Osteocyte (in vitro differentiated cells): Measurements from ENCODE around the gene SLCO6A1. TPM values are rescaled to one million over a fixed set of nuclear protein-coding genes. Genes with fewer than 3 reads are reported as not detected.

Source experiments
- DNase-seq: peaks from one replicate; pipeline ENCODE4 v3.0.0; 2021; ENCODE audit warnings: mixed read lengths; ENCODE audit not compliant: unreplicated experiment; ENCODE audit errors: extremely low spot score
- H3K27ac Mint-ChIP-seq: one replicate; pipeline ENCODE4 v1.8.0; 2021; ENCODE audit warnings: mild to moderate bottlenecking, mixed read lengths; ENCODE audit not compliant: unreplicated experiment
- H3K27me3 Mint-ChIP-seq: one replicate; pipeline ENCODE4 v1.8.0; 2021; ENCODE audit warnings: mixed read lengths; ENCODE audit not compliant: unreplicated experiment
- H3K36me3 Mint-ChIP-seq: one replicate; pipeline ENCODE4 v1.8.0; 2021; ENCODE audit warnings: mixed read lengths; ENCODE audit not compliant: unreplicated experiment
- H3K4me1 Mint-ChIP-seq: one replicate; pipeline ENCODE4 v1.8.0; 2021; ENCODE audit warnings: mixed read lengths; ENCODE audit not compliant: unreplicated experiment
- H3K4me3 Mint-ChIP-seq: one replicate; pipeline ENCODE4 v1.8.0; 2021; ENCODE audit warnings: mild to moderate bottlenecking, moderate library complexity, mixed read lengths; ENCODE audit not compliant: unreplicated experiment
- H3K9me3 Mint-ChIP-seq: one replicate; pipeline ENCODE4 v1.8.0; 2021; ENCODE audit warnings: mixed read lengths; ENCODE audit not compliant: unreplicated experiment
- CTCF ChIP-seq: fragments of 200-600 bp; sonication (generic); IDR thresholded peaks from 2 replicates; pipeline ENCODE4 v1.5.0; 2021; ENCODE audit warnings: antibody characterized with exemption, mild to moderate bottlenecking, moderate library complexity
- total RNA-seq: library from RNA; stranded (reverse); gene quantifications from 2 replicates; pipeline ENCODE4 v1.2.1, GENCODE V29; 2021

Gene SLCO6A1
- total RNA-seq, 1 donor from 2014 or later: 0.78 TPM

- peaks cover 10% of the 10 kb centered on the region for H3K9me3 Mint-ChIP-seq
- H3K4me3 Mint-ChIP-seq: no peak overlapping the region
- H3K36me3 Mint-ChIP-seq: no peaks in the 10 kb centered on the region
- no peaks in the 10 kb centered on the region for H3K4me1 Mint-ChIP-seq
- DNase-seq: no peak
- no peaks in the 10 kb centered on the region for H3K27me3 Mint-ChIP-seq
- TF ChIP-seq CTCF: no peak
- H3K27ac Mint-ChIP-seq: no peak overlapping the region
Observed at GRCh38 chr5:102453716-102454115, 45.1 kb downstream of the SLCO6A1 start.

GRCh38 chr5:102451082-102451481 lies 47.7 kb downstream of the SLCO6A1 start:
- H3K27ac Mint-ChIP-seq: no peak overlapping the region
- DNase-seq: no peak

GRCh38 chr5:102450313-102450990 lies 48.3 kb downstream of the SLCO6A1 start:
- Mint-ChIP-seq H3K27me3 (no peaks in the 10 kb centered on the region), H3K9me3 (peaks cover 15% of the 10 kb centered on the region)
- no peak for DNase-seq

More at GRCh38 chr5:102451082-102451481, 47.7 kb downstream of the SLCO6A1 start:
- peaks cover 15% of the 10 kb centered on the region for H3K9me3 Mint-ChIP-seq
- H3K36me3 Mint-ChIP-seq: no peaks in the 10 kb centered on the region
- no peaks in the 10 kb centered on the region for H3K27me3 Mint-ChIP-seq
- TF ChIP-seq CTCF: no peak
- H3K4me3 Mint-ChIP-seq: no peak overlapping the region
- H3K4me1 Mint-ChIP-seq: no peaks in the 10 kb centered on the region

GRCh38 chr5:102433473-102433872 lies 65.3 kb downstream of the SLCO6A1 start:
- Mint-ChIP-seq H3K4me1 (no peaks in the 10 kb centered on the region), H3K9me3 (peaks cover 23% of the 10 kb centered on the region), H3K4me3 (no peak overlapping the region), H3K27me3 (no peaks in the 10 kb centered on the region), H3K36me3 (no peaks in the 10 kb centered on the region), H3K27ac (no peak overlapping the region)
- TF ChIP-seq CTCF: no peak
- DNase-seq: no peak

More at GRCh38 chr5:102450313-102450990, 48.3 kb downstream of the SLCO6A1 start:
- TF ChIP-seq CTCF: no peak
- Mint-ChIP-seq H3K27ac (no peak overlapping the region), H3K4me1 (peaks cover under 1% of the 10 kb centered on the region), H3K36me3 (no peaks in the 10 kb centered on the region), H3K4me3 (no peak overlapping the region)

- no peak overlapping the region for H3K27ac Mint-ChIP-seq
- no peak for TF ChIP-seq CTCF
- no peaks in the 10 kb centered on the region for H3K4me1 Mint-ChIP-seq
- H3K9me3 Mint-ChIP-seq: peaks cover 22% of the 10 kb centered on the region
- peaks cover 2% of the 10 kb centered on the region for H3K27me3 Mint-ChIP-seq
- H3K4me3 Mint-ChIP-seq: no peak overlapping the region
- no peak for DNase-seq
- H3K36me3 Mint-ChIP-seq: no peaks in the 10 kb centered on the region
Observed at GRCh38 chr5:102421647-102422046, 77.2 kb downstream of the SLCO6A1 start.
